AG04449 (cell line): Measurements from ENCODE around the gene MAMDC4.
"Not testable (repeated sequence)": the region's sequence is repeated elsewhere in the genome, so short reads cannot be mapped to it uniquely, and the experiment has no call there.

Experiments
- CTCF ChIA-PET: fragments of 350-600 bp; formaldehyde crosslinking; extraction: SDS; loops from one replicate; lab custom pipeline; 2021; ENCODE audit warnings: antibody characterized with exemption; lab: Yijun Ruan, JAX
- POLR2A ChIA-PET: fragments of 400-600, 350-600 bp; formaldehyde crosslinking; extraction: SDS; loops from one replicate; lab custom pipeline; 2020; ENCODE audit warnings: antibody characterized with exemption, inconsistent platforms; lab: Yijun Ruan, JAX
- DNase-seq: peaks from one replicate; pipeline ENCODE4 v3.0.0-alpha.2; 2010; ENCODE audit warnings: low read depth, low spot score
- H3K4me3 ChIP-seq: 2 replicates; pipeline ENCODE4 v1.5.1; 2011; ENCODE audit warnings: low read depth, mild to moderate bottlenecking, control low read depth, low read length
- TF ChIP-seq, protein P1 (sequence below): IDR thresholded peaks from one replicate; pipeline ENCODE4 v1.5.1; 2011; ENCODE audit warnings: mild to moderate bottlenecking, moderate library complexity, low read length, control low read depth, inconsistent platforms; ENCODE audit not compliant: insufficient read depth; ENCODE audit errors: missing control alignments

The MAMDC4 gene

DNA sequence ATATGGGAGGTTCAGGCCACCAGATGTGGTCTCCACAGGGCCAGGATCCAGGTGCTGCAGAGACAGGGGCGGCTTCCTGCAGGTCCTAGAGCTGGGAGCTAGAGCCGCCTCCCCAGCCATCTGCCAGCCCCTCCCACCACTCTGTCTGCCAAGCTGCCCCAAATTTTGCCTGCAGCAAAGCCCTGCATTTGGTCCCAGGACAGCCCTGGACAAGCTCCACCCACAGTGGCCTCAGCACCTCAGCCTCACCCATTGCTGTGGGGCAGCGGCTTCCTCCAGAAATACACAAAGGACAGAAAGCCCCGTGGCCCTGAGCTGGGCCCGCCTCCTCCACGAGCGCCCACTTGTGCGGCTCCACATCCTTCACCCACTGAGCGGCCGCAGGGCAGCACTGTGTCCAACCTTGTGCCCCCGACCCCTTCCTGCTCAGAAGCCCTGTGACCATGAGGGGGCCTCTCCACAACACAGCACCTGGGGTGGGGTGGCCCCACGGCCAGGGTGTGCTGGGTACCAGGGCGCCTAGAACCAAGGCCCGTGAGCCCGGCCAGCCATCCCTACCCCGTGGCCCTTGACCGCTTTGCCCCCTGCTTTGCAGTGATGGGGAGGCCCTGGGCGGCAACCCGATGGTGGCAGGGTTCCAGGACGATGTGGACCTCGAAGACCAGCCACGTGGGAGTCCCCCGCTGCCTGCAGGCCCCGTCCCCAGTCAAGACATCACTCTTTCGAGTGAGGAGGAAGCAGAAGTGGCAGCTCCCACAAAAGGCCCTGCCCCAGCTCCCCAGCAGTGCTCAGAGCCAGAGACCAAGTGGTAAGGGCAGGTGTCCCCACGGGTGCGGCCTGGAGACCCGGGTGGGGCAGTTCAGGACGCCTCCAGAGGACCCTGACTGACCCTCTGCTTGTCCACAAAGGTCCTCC is 13.6 kb upstream of the MAMDC4 start:
- no peak overlapping the region for H3K4me3 ChIP-seq
- ChIA-PET CTCF (no interaction called here), POLR2A (interaction anchor here (1.8 kb wide), 1 partner anchor 8 kb away, joined by 6 read pairs; no protein-coding TSS in a partner anchor)
- DNase-seq, result no peak
- TF ChIP-seq, protein P1, sequence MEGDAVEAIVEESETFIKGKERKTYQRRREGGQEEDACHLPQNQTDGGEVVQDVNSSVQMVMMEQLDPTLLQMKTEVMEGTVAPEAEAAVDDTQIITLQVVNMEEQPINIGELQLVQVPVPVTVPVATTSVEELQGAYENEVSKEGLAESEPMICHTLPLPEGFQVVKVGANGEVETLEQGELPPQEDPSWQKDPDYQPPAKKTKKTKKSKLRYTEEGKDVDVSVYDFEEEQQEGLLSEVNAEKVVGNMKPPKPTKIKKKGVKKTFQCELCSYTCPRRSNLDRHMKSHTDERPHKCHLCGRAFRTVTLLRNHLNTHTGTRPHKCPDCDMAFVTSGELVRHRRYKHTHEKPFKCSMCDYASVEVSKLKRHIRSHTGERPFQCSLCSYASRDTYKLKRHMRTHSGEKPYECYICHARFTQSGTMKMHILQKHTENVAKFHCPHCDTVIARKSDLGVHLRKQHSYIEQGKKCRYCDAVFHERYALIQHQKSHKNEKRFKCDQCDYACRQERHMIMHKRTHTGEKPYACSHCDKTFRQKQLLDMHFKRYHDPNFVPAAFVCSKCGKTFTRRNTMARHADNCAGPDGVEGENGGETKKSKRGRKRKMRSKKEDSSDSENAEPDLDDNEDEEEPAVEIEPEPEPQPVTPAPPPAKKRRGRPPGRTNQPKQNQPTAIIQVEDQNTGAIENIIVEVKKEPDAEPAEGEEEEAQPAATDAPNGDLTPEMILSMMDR, result no peak

GRCh38 chr9:136839229-136840139 is 12.7 kb upstream of the MAMDC4 start:
- POLR2A ChIA-PET, result no interaction called here
- H3K4me3 ChIP-seq, result no peak overlapping the region
- TF ChIP-seq, protein P1, result no peak
- DNase-seq, result no peak
- CTCF ChIA-PET, result interaction anchor here (1.0 to 1.7 kb wide), 2 partner anchors 9 to 190 kb away, joined by 3 to 5 read pairs; no protein-coding TSS in a partner anchor

GRCh38 chr9:136840140-136840876 is 11.8 kb upstream of the MAMDC4 start:
- TF ChIP-seq, protein P1, result no peak
- H3K4me3 ChIP-seq, result no peak overlapping the region
- ChIA-PET CTCF (interaction anchor here (1.0 to 4.1 kb wide), 6 partner anchors 8 to 189 kb away, joined by 3 to 35 read pairs (median 5); partner anchors contain the start of genes RABL6 and TMEM141), POLR2A (interaction anchor here (0.5 kb wide), 1 partner anchor 16 kb away, joined by 3 read pairs; no protein-coding TSS in a partner anchor)
- no peak for DNase-seq

DNA sequence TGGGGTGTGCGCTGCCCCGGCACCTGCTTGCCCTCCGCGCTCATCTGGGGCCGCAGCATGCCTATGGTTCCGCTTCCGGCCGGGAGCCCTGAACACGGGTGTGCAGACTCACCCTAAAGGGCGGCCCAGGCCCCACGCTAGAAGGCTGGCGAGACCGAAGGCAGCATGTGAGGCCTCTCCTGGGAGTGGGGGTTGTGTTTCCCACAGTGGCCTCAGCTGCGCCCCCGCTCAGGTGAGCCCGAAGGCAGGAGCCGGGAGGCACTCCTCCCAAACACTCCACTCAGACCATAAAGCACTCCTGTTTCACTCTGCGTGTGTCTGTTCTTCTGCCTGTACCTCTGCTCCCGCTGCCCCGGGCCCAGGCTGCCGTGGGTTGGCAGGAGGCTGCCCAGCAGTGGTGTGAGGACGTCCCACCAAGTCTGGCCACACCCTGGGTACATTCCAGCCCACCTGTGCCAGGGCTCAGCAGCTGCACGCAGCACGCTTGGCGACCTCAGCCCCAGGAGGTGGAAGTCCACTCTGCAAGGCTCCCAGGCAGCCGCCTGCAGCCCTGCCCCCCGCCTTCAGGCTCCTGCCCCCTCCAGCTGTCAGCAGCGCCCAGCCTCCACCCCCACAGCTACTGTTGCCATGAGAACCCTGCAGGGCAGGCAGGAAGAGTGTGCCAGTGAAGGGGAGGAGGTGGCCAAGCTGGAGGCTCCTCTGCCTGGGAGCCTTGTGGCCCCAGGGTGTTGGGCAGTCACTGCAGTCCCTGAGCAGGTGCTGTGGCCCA is 11.1 kb upstream of the MAMDC4 start:
- CTCF ChIA-PET, result interaction anchor here (1.0 to 4.1 kb wide), 13 partner anchors 8 to 188 kb away, joined by 3 to 35 read pairs (median 6); partner anchors contain the start of genes RABL6 and TMEM141
- POLR2A ChIA-PET, result no interaction called here

GRCh38 chr9:136841646-136842379 is 10.3 kb upstream of the MAMDC4 start:
- H3K4me3 ChIP-seq, DNase-seq: not testable (repeated sequence)
- CTCF ChIA-PET, result interaction anchor here (0.7 to 4.1 kb wide), 18 partner anchors 9 to 194 kb away, joined by 3 to 35 read pairs (median 6); partner anchors contain the start of genes RABL6 and TMEM141
- POLR2A ChIA-PET, result interaction anchor here (1.0 kb wide), 1 partner anchor 11 kb away, joined by 3 read pairs; the partner anchor contains the start of gene MAMDC4

More for the DNA sequence above, 11.1 kb upstream of the MAMDC4 start:
- no peak overlapping the region for H3K4me3 ChIP-seq
- TF ChIP-seq, protein P1, result no peak
- no peak for DNase-seq
